ENCODE measurements around the gene NDST1. TPM values are rescaled to one million over a fixed set of nuclear protein-coding genes. Genes with fewer than 3 reads are reported as not detected.

The NDST1 gene
- polyA plus RNA-seq, 1 of the 3 experiments (the other 2 are of a cell fraction) = 29.2 TPM

DNA sequence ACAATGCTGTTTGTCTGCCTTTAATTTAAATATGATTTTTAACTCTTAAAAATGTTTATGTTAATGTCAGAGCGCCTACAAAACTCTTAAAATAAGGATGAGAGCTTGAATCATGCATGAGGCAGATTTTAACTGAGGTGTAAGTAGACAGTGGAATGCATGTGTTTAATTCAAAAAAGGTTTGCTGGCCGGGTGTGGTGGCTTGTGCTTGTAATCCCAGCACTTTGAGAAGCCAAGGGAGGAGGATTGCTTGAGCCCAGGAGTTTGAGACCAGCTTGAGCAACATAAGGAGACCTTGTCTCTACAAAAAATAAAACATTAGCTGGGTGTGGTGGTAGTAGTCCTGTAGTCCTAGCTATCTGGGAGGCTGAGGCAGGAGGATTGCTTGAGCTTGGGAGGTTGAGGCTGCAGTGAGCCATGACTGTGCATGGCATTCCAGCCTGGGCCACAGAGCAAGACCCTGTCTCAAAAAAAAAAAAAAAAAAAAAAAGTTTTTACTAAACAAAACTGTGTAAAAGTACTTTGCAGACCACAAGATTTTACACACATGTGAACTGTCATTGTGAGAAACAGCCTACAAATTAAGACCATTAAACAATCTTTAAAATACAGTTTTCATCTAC, 21.1 kb downstream of the NDST1 start:
- H3K4me2 ChIP-seq = no peak overlapping the region
- peaks cover 47% of the 10 kb centered on the region for H4K20me1 ChIP-seq (ENCODE audit: insufficient read depth)
- peaks cover 61% of the 10 kb centered on the region for H3K79me2 ChIP-seq (ENCODE audit: insufficient read depth)
- CTCF ChIA-PET = interaction anchor here (2.6 kb wide), 1 partner anchor 70 kb away, joined by 11 read pairs; no protein-coding TSS in a partner anchor
- H3K4me1 ChIP-seq (ENCODE audit: control insufficient read depth in 1 of 2, insufficient read depth in 2 of 2, low read depth in 1 of 2, low read length in 1 of 2) = no peaks in the 10 kb centered on the region
- H2AFZ ChIP-seq (ENCODE audit: low read depth) = no peak overlapping the region
- H3K9me2 ChIP-seq = no peaks in the 10 kb centered on the region
- H3K4me3 ChIP-seq (ENCODE audit: low read depth in 2 of 2, low read length in 1 of 2) = no peak overlapping the region
- H3K9me3 ChIP-seq = no peaks in the 10 kb centered on the region
- peaks cover 9 to 26% of the 10 kb centered on the region in 2 experiments for H3K36me3 ChIP-seq (replicated peaks in 1 of 2; ENCODE audit: control insufficient read depth in 1 of 2, insufficient read depth in 2 of 2, low read length in 1 of 2)
- POLR2A ChIA-PET = interaction anchor here (0.7 kb wide), 1 partner anchor 1003 kb away, joined by 4 read pairs; no protein-coding TSS in a partner anchor
- H3K9ac ChIP-seq = no peak overlapping the region
- no peak for DNase-seq
- no peaks in the 10 kb centered on the region for H3F3A ChIP-seq (replicated peaks; ENCODE audit: insufficient read depth)
- TF ChIP-seq GABPA (IDR thresholded peaks at IDR 0.05; ENCODE audit: low read depth) (no peak), YY1 (IDR thresholded peaks at IDR 0.05; ENCODE audit: low read depth) (no peak), SIN3A (IDR thresholded peaks at IDR 0.05; ENCODE audit: borderline replicate concordance, low read depth, low read length) (no peak), ELF1 (IDR thresholded peaks at IDR 0.05) (no peak), FOSL2 (IDR thresholded peaks at IDR 0.05; ENCODE audit: borderline replicate concordance, low read depth) (no peak), SMC3 (IDR thresholded peaks at IDR 0.05; ENCODE audit: low read depth, low read length) (no peak), TAF1 (IDR thresholded peaks at IDR 0.05; ENCODE audit: borderline replicate concordance, low read depth, low read length) (no peak), RCOR1 (IDR thresholded peaks at IDR 0.05; ENCODE audit: low read length) (no peak), CHD2 (IDR thresholded peaks at IDR 0.05; ENCODE audit: low read length, partially characterized antibody) (no peak), TCF12 (IDR thresholded peaks at IDR 0.05) (no peak), TEAD4 (IDR thresholded peaks at IDR 0.05; ENCODE audit: borderline replicate concordance, insufficient read depth) (no peak), FOXM1 (IDR thresholded peaks at IDR 0.05; ENCODE audit: low read depth) (no peak)
- TF ChIP-seq, protein P1, sequence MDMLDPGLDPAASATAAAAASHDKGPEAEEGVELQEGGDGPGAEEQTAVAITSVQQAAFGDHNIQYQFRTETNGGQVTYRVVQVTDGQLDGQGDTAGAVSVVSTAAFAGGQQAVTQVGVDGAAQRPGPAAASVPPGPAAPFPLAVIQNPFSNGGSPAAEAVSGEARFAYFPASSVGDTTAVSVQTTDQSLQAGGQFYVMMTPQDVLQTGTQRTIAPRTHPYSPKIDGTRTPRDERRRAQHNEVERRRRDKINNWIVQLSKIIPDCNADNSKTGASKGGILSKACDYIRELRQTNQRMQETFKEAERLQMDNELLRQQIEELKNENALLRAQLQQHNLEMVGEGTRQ (IDR thresholded peaks at IDR 0.05; ENCODE audit: borderline replicate concordance, low read depth, low read length) = no peak
- TF ChIP-seq, protein P2, sequence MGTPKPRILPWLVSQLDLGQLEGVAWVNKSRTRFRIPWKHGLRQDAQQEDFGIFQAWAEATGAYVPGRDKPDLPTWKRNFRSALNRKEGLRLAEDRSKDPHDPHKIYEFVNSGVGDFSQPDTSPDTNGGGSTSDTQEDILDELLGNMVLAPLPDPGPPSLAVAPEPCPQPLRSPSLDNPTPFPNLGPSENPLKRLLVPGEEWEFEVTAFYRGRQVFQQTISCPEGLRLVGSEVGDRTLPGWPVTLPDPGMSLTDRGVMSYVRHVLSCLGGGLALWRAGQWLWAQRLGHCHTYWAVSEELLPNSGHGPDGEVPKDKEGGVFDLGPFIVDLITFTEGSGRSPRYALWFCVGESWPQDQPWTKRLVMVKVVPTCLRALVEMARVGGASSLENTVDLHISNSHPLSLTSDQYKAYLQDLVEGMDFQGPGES (IDR thresholded peaks at IDR 0.05; ENCODE audit: low read depth, low read length) = no peak
- 73% methylated on average over 2 of the region's 2 CpGs for WGBS (ENCODE audit: low lambda C conversion rate)
- no peak overlapping the region for H3K27ac ChIP-seq (ENCODE audit: low read depth in 2 of 2, low read length in 1 of 2)
- H3K27me3 ChIP-seq (ENCODE audit: insufficient read depth) = no peaks in the 10 kb centered on the region

DNA sequence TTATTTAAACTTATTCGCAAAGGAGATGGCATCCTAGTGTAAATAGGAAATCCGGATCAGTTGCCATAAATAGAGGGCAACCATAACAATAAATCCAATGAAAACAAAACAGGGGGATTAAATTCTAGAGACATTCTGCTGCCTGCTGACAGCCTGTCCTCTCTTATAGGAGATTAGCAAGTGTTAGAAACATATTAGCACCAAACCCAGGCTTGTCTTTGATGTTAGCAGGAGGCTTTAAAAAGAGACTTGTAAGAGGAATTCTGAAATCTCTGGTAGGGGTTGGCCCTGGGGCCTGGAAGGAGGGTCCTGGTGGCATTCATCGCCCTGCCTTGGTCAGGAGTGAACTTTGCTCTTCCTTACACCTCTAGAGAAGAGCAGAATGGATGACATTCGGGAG, 21.6 kb downstream of the NDST1 start:
- peaks cover 14 to 29% of the 10 kb centered on the region in 2 experiments for H3K36me3 ChIP-seq (replicated peaks in 1 of 2; ENCODE audit: control insufficient read depth in 1 of 2, insufficient read depth in 2 of 2, low read length in 1 of 2)
- no peak overlapping the region for H3K27ac ChIP-seq (ENCODE audit: low read depth in 2 of 2, low read length in 1 of 2)
- H4K20me1 ChIP-seq (ENCODE audit: insufficient read depth) = peaks cover 42% of the 10 kb centered on the region
- TF ChIP-seq FOXJ3 (CRISPR knock-in tag; IDR thresholded peaks at IDR 0.05) = no peak
- no peak for TF ChIP-seq CHD2 (IDR thresholded peaks at IDR 0.05; ENCODE audit: low read length, partially characterized antibody)
- no peak for TF ChIP-seq RCOR1 (IDR thresholded peaks at IDR 0.05; ENCODE audit: low read length)
- TF ChIP-seq RXRA (IDR thresholded peaks at IDR 0.05; ENCODE audit: borderline replicate concordance, low read depth) = no peak
- TF ChIP-seq, protein P3, sequence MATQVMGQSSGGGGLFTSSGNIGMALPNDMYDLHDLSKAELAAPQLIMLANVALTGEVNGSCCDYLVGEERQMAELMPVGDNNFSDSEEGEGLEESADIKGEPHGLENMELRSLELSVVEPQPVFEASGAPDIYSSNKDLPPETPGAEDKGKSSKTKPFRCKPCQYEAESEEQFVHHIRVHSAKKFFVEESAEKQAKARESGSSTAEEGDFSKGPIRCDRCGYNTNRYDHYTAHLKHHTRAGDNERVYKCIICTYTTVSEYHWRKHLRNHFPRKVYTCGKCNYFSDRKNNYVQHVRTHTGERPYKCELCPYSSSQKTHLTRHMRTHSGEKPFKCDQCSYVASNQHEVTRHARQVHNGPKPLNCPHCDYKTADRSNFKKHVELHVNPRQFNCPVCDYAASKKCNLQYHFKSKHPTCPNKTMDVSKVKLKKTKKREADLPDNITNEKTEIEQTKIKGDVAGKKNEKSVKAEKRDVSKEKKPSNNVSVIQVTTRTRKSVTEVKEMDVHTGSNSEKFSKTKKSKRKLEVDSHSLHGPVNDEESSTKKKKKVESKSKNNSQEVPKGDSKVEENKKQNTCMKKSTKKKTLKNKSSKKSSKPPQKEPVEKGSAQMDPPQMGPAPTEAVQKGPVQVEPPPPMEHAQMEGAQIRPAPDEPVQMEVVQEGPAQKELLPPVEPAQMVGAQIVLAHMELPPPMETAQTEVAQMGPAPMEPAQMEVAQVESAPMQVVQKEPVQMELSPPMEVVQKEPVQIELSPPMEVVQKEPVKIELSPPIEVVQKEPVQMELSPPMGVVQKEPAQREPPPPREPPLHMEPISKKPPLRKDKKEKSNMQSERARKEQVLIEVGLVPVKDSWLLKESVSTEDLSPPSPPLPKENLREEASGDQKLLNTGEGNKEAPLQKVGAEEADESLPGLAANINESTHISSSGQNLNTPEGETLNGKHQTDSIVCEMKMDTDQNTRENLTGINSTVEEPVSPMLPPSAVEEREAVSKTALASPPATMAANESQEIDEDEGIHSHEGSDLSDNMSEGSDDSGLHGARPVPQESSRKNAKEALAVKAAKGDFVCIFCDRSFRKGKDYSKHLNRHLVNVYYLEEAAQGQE (IDR thresholded peaks at IDR 0.05; ENCODE audit: low read depth, low read length) = no peak
- TF ChIP-seq GABPA (IDR thresholded peaks at IDR 0.05; ENCODE audit: low read depth) = no peak
- TF ChIP-seq, protein P1 (IDR thresholded peaks at IDR 0.05; ENCODE audit: borderline replicate concordance, low read depth, low read length) = no peak
- TF ChIP-seq MEF2A (IDR thresholded peaks at IDR 0.05; ENCODE audit: borderline replicate concordance, low read depth) = no peak
- TF ChIP-seq, protein P4, sequence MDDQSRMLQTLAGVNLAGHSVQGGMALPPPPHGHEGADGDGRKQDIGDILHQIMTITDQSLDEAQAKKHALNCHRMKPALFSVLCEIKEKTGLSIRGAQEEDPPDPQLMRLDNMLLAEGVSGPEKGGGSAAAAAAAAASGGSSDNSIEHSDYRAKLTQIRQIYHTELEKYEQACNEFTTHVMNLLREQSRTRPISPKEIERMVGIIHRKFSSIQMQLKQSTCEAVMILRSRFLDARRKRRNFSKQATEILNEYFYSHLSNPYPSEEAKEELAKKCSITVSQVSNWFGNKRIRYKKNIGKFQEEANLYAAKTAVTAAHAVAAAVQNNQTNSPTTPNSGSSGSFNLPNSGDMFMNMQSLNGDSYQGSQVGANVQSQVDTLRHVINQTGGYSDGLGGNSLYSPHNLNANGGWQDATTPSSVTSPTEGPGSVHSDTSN (IDR thresholded peaks at IDR 0.05) = no peak
- TF ChIP-seq FOSL2 (IDR thresholded peaks at IDR 0.05; ENCODE audit: borderline replicate concordance, low read depth) = no peak
- no peak for TF ChIP-seq YY1 (IDR thresholded peaks at IDR 0.05; ENCODE audit: low read depth)

More for the DNA sequence above, 21.6 kb downstream of the NDST1 start:
- WGBS (ENCODE audit: low lambda C conversion rate) = 92% methylated on average over 4 of the region's 4 CpGs
- DNase-seq = no peak
- H3K4me3 ChIP-seq (ENCODE audit: low read depth in 2 of 2, low read length in 1 of 2) = no peak overlapping the region
- H3K4me2 ChIP-seq = no peak overlapping the region
- H2AFZ ChIP-seq (ENCODE audit: low read depth) = no peak overlapping the region
- H3F3A ChIP-seq (replicated peaks; ENCODE audit: insufficient read depth) = no peaks in the 10 kb centered on the region
- H3K9me3 ChIP-seq = no peaks in the 10 kb centered on the region
- H3K27me3 ChIP-seq (ENCODE audit: insufficient read depth) = no peaks in the 10 kb centered on the region
- H3K79me2 ChIP-seq (ENCODE audit: insufficient read depth) = peaks cover 56% of the 10 kb centered on the region
- H3K9ac ChIP-seq = no peak overlapping the region
- POLR2A ChIA-PET = no interaction called here
- CTCF ChIA-PET = interaction anchor here (1.0 to 2.6 kb wide), 3 partner anchors 15 to 70 kb away, joined by 4 to 11 read pairs (median 8); no protein-coding TSS in a partner anchor
- no peaks in the 10 kb centered on the region for H3K9me2 ChIP-seq
- H3K4me1 ChIP-seq (ENCODE audit: control insufficient read depth in 1 of 2, insufficient read depth in 2 of 2, low read depth in 1 of 2, low read length in 1 of 2) = no peaks in the 10 kb centered on the region
